H1 (cell line): Measurements from ENCODE around the gene ADAMTS4. TPM values are rescaled to one million over a fixed set of nuclear protein-coding genes. Genes with fewer than 3 reads are reported as not detected.

ENCODE experiments used
- CTCF ChIA-PET: fragments of 300-600 bp; sonication (Branson Sonifier 250); formaldehyde crosslinking; loops from one replicate; lab custom pipeline; 2021; ENCODE audit not compliant: partially characterized antibody; lab: Charles Lee
- POLR2A ChIA-PET: fragments of 300-600 bp; sonication (Branson Sonifier 250); formaldehyde crosslinking; loops from one replicate; lab custom pipeline; 2021; ENCODE audit warnings: inconsistent platforms; ENCODE audit not compliant: partially characterized antibody; lab: Charles Lee
- DNase-seq, 2 experiments: peaks; one replicate each; pipeline versions ENCODE4 v3.0.0 to v3.0.0-alpha.2; 2010 to 2022; ENCODE audit warnings: low spot score in 2 of 2, low read depth in 1 of 2, mixed read lengths in 1 of 2
- FAIRE-seq: peaks from 2 replicates; lab custom pipeline; 2011; peaks lifted over from hg19 to GRCh38; lab: Jason Lieb, UNC
- H2AFZ ChIP-seq: 2 replicates; pipeline ENCODE4 v1.8.1; 2012; ENCODE audit warnings: low read length, inconsistent platforms
- H2AK5ac ChIP-seq: 2 replicates; pipeline ENCODE4 v1.6.1; 2013; ENCODE audit warnings: low read depth, low read length
- H2BK120ac ChIP-seq: replicated peaks from 2 replicates; pipeline ENCODE3; 2013; ENCODE audit warnings: low read depth, low read length, inconsistent platforms
- H2BK12ac ChIP-seq: 2 replicates; pipeline ENCODE4 v1.6.1; 2013; ENCODE audit warnings: low read depth, low read length
- H2BK15ac ChIP-seq: 2 replicates; pipeline ENCODE4 v1.6.1; 2013; ENCODE audit warnings: low read length
- H2BK20ac ChIP-seq: 2 replicates; pipeline ENCODE4 v1.6.1; 2013; ENCODE audit warnings: low read length
- H2BK5ac ChIP-seq: 2 replicates; pipeline ENCODE4 v1.6.1; 2013; ENCODE audit warnings: low read depth, low read length
- H3K14ac ChIP-seq: 2 replicates; pipeline ENCODE4 v1.6.1; 2013; ENCODE audit warnings: inconsistent platforms; ENCODE audit not compliant: insufficient read length
- H3K18ac ChIP-seq: 2 replicates; pipeline ENCODE4 v1.6.1; 2013; ENCODE audit warnings: low read length; ENCODE audit errors: extremely low read depth
- H3K23ac ChIP-seq: 2 replicates; pipeline ENCODE4 v1.6.1; 2013; ENCODE audit warnings: inconsistent platforms; ENCODE audit not compliant: insufficient read length
- H3K23me2 ChIP-seq: 2 replicates; pipeline ENCODE4 v1.6.1; 2013; ENCODE audit warnings: low read depth, low read length
- H3K27ac ChIP-seq: 2 replicates; pipeline ENCODE4 v1.6.1; 2011; ENCODE audit warnings: low read depth, low read length, inconsistent platforms
- H3K27me3 ChIP-seq, 4 experiments: replicated peaks in 1 of 4; 1 replicate in 1 of 4; 2 replicates in 3 of 4; pipeline versions ENCODE4 v1.6.1 to v1.8.1; 2011 to 2013; ENCODE audit warnings: low read length in 3 of 4, mild to moderate bottlenecking in 3 of 4, inconsistent platforms in 2 of 4, mixed read lengths in 2 of 4, moderate library complexity in 1 of 4; ENCODE audit not compliant: control insufficient read depth in 3 of 4, insufficient read depth in 3 of 4; ENCODE audit errors: extremely low read depth in 1 of 4
- H3K36me3 ChIP-seq, 4 experiments: 2 replicates each; pipeline versions ENCODE4 v1.6.1 to v1.8.1; 2011 to 2013; ENCODE audit warnings: mild to moderate bottlenecking in 4 of 4, low read length in 3 of 4, moderate library complexity in 2 of 4, control low read depth in 1 of 4, inconsistent platforms in 1 of 4; ENCODE audit not compliant: insufficient read depth in 4 of 4, control insufficient read depth in 2 of 4
- H3K4ac ChIP-seq: replicated peaks from 2 replicates; pipeline ENCODE3; 2013; ENCODE audit warnings: low read length, low read depth, mixed read lengths, inconsistent platforms; ENCODE audit not compliant: insufficient read length
- H3K4me1 ChIP-seq, 4 experiments: replicated peaks in 1 of 4; 1 replicate in 1 of 4; 2 replicates in 3 of 4; pipeline versions ENCODE4 v1.6.1 to v1.8.1; 2011 to 2013; ENCODE audit warnings: low read length in 3 of 4, inconsistent platforms in 2 of 4, mixed read lengths in 1 of 4; ENCODE audit not compliant: insufficient read depth in 4 of 4, control insufficient read depth in 3 of 4
- H3K4me2 ChIP-seq, 2 experiments: 2 replicates each; pipeline versions ENCODE4 v1.6.1 to v1.8.1; 2011 to 2013; ENCODE audit warnings: low read depth in 2 of 2, low read length in 2 of 2, control low read depth in 1 of 2, inconsistent platforms in 1 of 2, mild to moderate bottlenecking in 1 of 2; ENCODE audit not compliant: insufficient read depth in 1 of 2
- H3K4me3 ChIP-seq, 4 experiments: fragments of 200-600, 300-600 bp in 1 of 4; sonication (generic), shearing (Covaris generic), sonication (Bioruptor Twin) in 1 of 4; 2 replicates each; pipeline versions ENCODE4 v1.5.1 to v1.8.1; 2011 to 2016; ENCODE audit warnings: low read length in 4 of 4, low read depth in 3 of 4, control low read depth in 2 of 4, inconsistent platforms in 2 of 4, mild to moderate bottlenecking in 2 of 4, mixed read lengths in 1 of 4, moderate library complexity in 1 of 4; ENCODE audit not compliant: insufficient read depth in 2 of 4; ENCODE audit errors: extremely low read depth in 1 of 4
- H3K56ac ChIP-seq: replicated peaks from 2 replicates; pipeline ENCODE3; 2013; ENCODE audit warnings: low read depth, mild to moderate bottlenecking, mixed read lengths, low read length, inconsistent platforms; ENCODE audit not compliant: insufficient read length
- H3K79me1 ChIP-seq: 2 replicates; pipeline ENCODE4 v1.6.1; 2013; ENCODE audit warnings: low read depth, low read length, control low read depth
- H3K79me2 ChIP-seq, 2 experiments: 2 replicates each; pipeline versions ENCODE4 v1.6.1 to v1.8.1; 2012 to 2013; ENCODE audit warnings: low read length in 2 of 2, mild to moderate bottlenecking in 2 of 2, inconsistent platforms in 1 of 2; ENCODE audit not compliant: insufficient read depth in 2 of 2, control insufficient read depth in 1 of 2
- H3K9ac ChIP-seq, 4 experiments: replicated peaks in 1 of 4; 1 replicate in 1 of 4; 2 replicates in 3 of 4; pipeline versions ENCODE4 v1.6.1 to v1.8.1; 2011 to 2013; ENCODE audit warnings: low read depth in 3 of 4, low read length in 3 of 4, control low read depth in 2 of 4, mild to moderate bottlenecking in 2 of 4, moderate library complexity in 2 of 4, inconsistent platforms in 1 of 4; ENCODE audit errors: extremely low read depth in 1 of 4
- H3K9me3 ChIP-seq, 2 experiments: 2 replicates each; pipeline versions ENCODE4 v1.6.1 to v1.8.1; 2012 to 2013; ENCODE audit warnings: mild to moderate bottlenecking in 2 of 2, moderate library complexity in 2 of 2, control low read depth in 1 of 2, inconsistent platforms in 1 of 2, low read depth in 1 of 2, low read length in 1 of 2, mixed read lengths in 1 of 2; ENCODE audit not compliant: insufficient read depth in 2 of 2
- H4K20me1 ChIP-seq, 2 experiments: replicated peaks in 1 of 2; 2 replicates each; pipeline versions ENCODE3 to v1.8.1; 2011 to 2013; ENCODE audit warnings: inconsistent platforms in 2 of 2, low read length in 2 of 2, mild to moderate bottlenecking in 1 of 2; ENCODE audit not compliant: insufficient read depth in 2 of 2, control insufficient read depth in 1 of 2
- H4K5ac ChIP-seq: 2 replicates; pipeline ENCODE4 v1.6.1; 2013; ENCODE audit warnings: low read length, low read depth, mixed read lengths, inconsistent platforms; ENCODE audit not compliant: insufficient read length
- H4K8ac ChIP-seq: 2 replicates; pipeline ENCODE4 v1.8.0; 2013; ENCODE audit warnings: mild to moderate bottlenecking, moderate library complexity, low read length, inconsistent platforms; ENCODE audit not compliant: insufficient read depth; ENCODE audit errors: extremely low read depth
- H4K91ac ChIP-seq: replicated peaks from 2 replicates; pipeline ENCODE3; 2013; ENCODE audit warnings: low read length, mixed read lengths, inconsistent platforms; ENCODE audit not compliant: insufficient read length
- ASH2L ChIP-seq: fragments of 200-600, 300-600 bp; sonication (generic); IDR thresholded peaks from one replicate; pipeline ENCODE4 v1.7.1; 2017; ENCODE audit warnings: low read length
- CBX8 ChIP-seq: fragments of 300-800, 300-1000 bp; sonication (generic); IDR thresholded peaks from 2 replicates; pipeline ENCODE4 v1.7.1; 2016; ENCODE audit warnings: low read depth, low read length, borderline replicate concordance
- EGR1 ChIP-seq: IDR thresholded peaks from 2 replicates; pipeline ENCODE4 v1.6.1; 2011; ENCODE audit warnings: low read depth, low read length, borderline replicate concordance
- JUND ChIP-seq: IDR thresholded peaks from 2 replicates; pipeline ENCODE4 v1.6.1; 2011; ENCODE audit warnings: mild to moderate bottlenecking, improper control_type of control experiment, low read length
- KDM4A ChIP-seq: IDR thresholded peaks from one replicate; pipeline ENCODE4 v1.7.1; 2012; ENCODE audit warnings: low read depth, mild to moderate bottlenecking, moderate library complexity, low read length, inconsistent platforms; ENCODE audit not compliant: severe bottlenecking
- MAX ChIP-seq: IDR thresholded peaks from 2 replicates; pipeline ENCODE4 v1.6.1; 2012; ENCODE audit warnings: inconsistent platforms
- RBBP5 ChIP-seq: IDR thresholded peaks from 2 replicates; pipeline ENCODE4 v1.7.1; 2012; ENCODE audit warnings: low read depth, mild to moderate bottlenecking, inconsistent platforms, low read length, moderate library complexity, borderline replicate concordance
- TAF1 ChIP-seq: IDR thresholded peaks from 2 replicates; pipeline ENCODE4 v1.6.1; 2011; ENCODE audit warnings: mild to moderate bottlenecking, low read depth, low read length
- WGBS, 2 experiments: shearing (Covaris generic) in 1 of 2; methylation state at CpG; one replicate each; pipeline versions ENCODE4 v1.1.6 to v1.1.7; 2013 to 2015; ENCODE audit warnings: low lambda C conversion rate in 2 of 2, mixed read lengths in 2 of 2, inconsistent platforms in 1 of 2, low coverage in 1 of 2, missing lambda C conversion rate in 1 of 2; ENCODE audit not compliant: insufficient replicate concordance in 2 of 2, insufficient coverage in 1 of 2, insufficient read length in 1 of 2; ENCODE audit errors: extremely low coverage in 1 of 2, missing lambda C conversion rate in 1 of 2; 5-methylcytosine and 5-hydroxymethylcytosine counted together
- polyA plus RNA-seq, 7 experiments: library from polyadenylated mRNA; depleted of rRNA in 3 of 7; stranded (reverse) in 5 of 7; unstranded in 2 of 7; fragments of >200 nt in 5 of 7; fragments of 200-250 nt in 2 of 7; gene quantifications; 1 replicate in 5 of 7; 2 replicates in 1 of 7; 4 replicates in 1 of 7; pipeline versions ENCODE4 v1.2.1 to v1.2.3, GENCODE V29; 2011 to 2013; ENCODE audit warnings: missing spikeins in 2 of 7, mixed read lengths in 2 of 7
- total RNA-seq: library from RNA; stranded (reverse); fragmentation: NEBNext Ultra II Directional; extraction: Animal tissue kit (Norgen Biotek cat#: 25700); gene quantifications from 2 replicates; pipeline ENCODE4 v1.2.1, GENCODE V29; 2021
- TF ChIP-seq, protein P1 (sequence below), 3 experiments: IDR thresholded peaks; 1 replicate in 2 of 3; 2 replicates in 1 of 3; pipeline versions ENCODE4 v1.5.1 to v1.6.1; 2011; ENCODE audit warnings: low read length in 3 of 3, mild to moderate bottlenecking in 3 of 3, inconsistent platforms in 2 of 3, low read depth in 1 of 3, moderate library complexity in 1 of 3; ENCODE audit not compliant: insufficient read depth in 1 of 3; ENCODE audit errors: control extremely low read depth in 1 of 3
- TF ChIP-seq, protein P2 (sequence below): IDR thresholded peaks from 2 replicates; pipeline ENCODE4 v1.6.1; 2011; ENCODE audit warnings: low read depth, mild to moderate bottlenecking, low read length; ENCODE audit not compliant: insufficient read depth

The ADAMTS4 gene
- total and polyA plus RNA-seq, 2 of the 8 experiments (the other 6 are each of a cell fraction or from before 2014, with no cell fraction given), result 4.6 to 7.2 TPM

GRCh38 chr1:161207173-161207572 is 8.3 kb upstream of the ADAMTS4 start:
- no peak overlapping the region for H2BK20ac ChIP-seq
- FAIRE-seq (no peak), DNase-seq (no peak)
- H3K23me2 ChIP-seq, result peaks cover 3% of the 10 kb centered on the region
- H3K4ac ChIP-seq, result no peak overlapping the region
- no peak overlapping the region for H4K8ac ChIP-seq
- H3K18ac ChIP-seq, result no peak overlapping the region
- H3K14ac ChIP-seq, result no peak overlapping the region
- H4K20me1 ChIP-seq, result peaks cover 1 to 8% of the 10 kb centered on the region in 2 experiments
- H4K91ac ChIP-seq, result no peak overlapping the region
- ChIA-PET CTCF (interaction anchor here (1.3 to 17.6 kb wide), 5 partner anchors 10 to 175 kb away, joined by 3 to 427 read pairs (median 13); partner anchors contain the start of genes APOA2, FCER1G and TOMM40L), POLR2A (interaction anchor here (1.4 kb wide), 1 partner anchor 9 kb away, joined by 3 read pairs; no protein-coding TSS in a partner anchor)
- H3K4me3 ChIP-seq, result no peak overlapping the region
- no peak overlapping the region for H3K56ac ChIP-seq
- no peak overlapping the region for H2BK5ac ChIP-seq
- no peak overlapping the region for H2AFZ ChIP-seq
- no peak overlapping the region for H2BK15ac ChIP-seq
- H3K27ac ChIP-seq, result no peak overlapping the region
- H2BK120ac ChIP-seq, result no peak overlapping the region
- H3K23ac ChIP-seq, result no peak overlapping the region
- no peak overlapping the region for H4K5ac ChIP-seq
- no peaks in the 10 kb centered on the region for H3K27me3 ChIP-seq
- H2AK5ac ChIP-seq, result no peak overlapping the region
- H3K9ac ChIP-seq, result no peak overlapping the region
- peaks cover 27 to 66% (median 44%) of the 10 kb centered on the region in 4 experiments for H3K36me3 ChIP-seq
- peaks cover 2% of the 10 kb centered on the region; the same call in 1 of the 2 replicates for H3K79me1 ChIP-seq
- H3K79me2 ChIP-seq, result peaks cover 0 to 9% of the 10 kb centered on the region in 2 experiments; a peak in 2 of 4 replicates
- no peaks in the 10 kb centered on the region for H3K9me3 ChIP-seq
- peaks cover 0 to 4% (median 1%) of the 10 kb centered on the region in 4 experiments; a peak in 4 of 7 replicates for H3K4me1 ChIP-seq
- no peak overlapping the region for H2BK12ac ChIP-seq
- 82% methylated on average over 8 of the region's 8 CpGs; no CpG with 5 or more reads in 1 of the 2 experiments for WGBS, 2 experiments
- no peak overlapping the region for H3K4me2 ChIP-seq
- TF ChIP-seq CBX8 (no peak), JUND (no peak), TAF1 (no peak), ASH2L (no peak), KDM4A (no peak), MAX (no peak), RBBP5 (no peak), EGR1 (no peak)
- TF ChIP-seq, protein P1, sequence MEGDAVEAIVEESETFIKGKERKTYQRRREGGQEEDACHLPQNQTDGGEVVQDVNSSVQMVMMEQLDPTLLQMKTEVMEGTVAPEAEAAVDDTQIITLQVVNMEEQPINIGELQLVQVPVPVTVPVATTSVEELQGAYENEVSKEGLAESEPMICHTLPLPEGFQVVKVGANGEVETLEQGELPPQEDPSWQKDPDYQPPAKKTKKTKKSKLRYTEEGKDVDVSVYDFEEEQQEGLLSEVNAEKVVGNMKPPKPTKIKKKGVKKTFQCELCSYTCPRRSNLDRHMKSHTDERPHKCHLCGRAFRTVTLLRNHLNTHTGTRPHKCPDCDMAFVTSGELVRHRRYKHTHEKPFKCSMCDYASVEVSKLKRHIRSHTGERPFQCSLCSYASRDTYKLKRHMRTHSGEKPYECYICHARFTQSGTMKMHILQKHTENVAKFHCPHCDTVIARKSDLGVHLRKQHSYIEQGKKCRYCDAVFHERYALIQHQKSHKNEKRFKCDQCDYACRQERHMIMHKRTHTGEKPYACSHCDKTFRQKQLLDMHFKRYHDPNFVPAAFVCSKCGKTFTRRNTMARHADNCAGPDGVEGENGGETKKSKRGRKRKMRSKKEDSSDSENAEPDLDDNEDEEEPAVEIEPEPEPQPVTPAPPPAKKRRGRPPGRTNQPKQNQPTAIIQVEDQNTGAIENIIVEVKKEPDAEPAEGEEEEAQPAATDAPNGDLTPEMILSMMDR (IDR thresholded peaks at IDR 0.05; ENCODE audit: control extremely low read depth in 1 of 3, insufficient read depth in 1 of 3, low read depth in 1 of 3, low read length in 3 of 3), result no peak
- TF ChIP-seq, protein P2, sequence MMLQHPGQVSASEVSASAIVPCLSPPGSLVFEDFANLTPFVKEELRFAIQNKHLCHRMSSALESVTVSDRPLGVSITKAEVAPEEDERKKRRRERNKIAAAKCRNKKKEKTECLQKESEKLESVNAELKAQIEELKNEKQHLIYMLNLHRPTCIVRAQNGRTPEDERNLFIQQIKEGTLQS, result no peak
